Smooth muscle cell of the brain vasculature (primary cell): Measurements from ENCODE around the gene GPR107.

Experiments used
- DNase-seq: peaks from one replicate; pipeline ENCODE4 v3.0.0-alpha.2; 2012; ENCODE audit warnings: low read depth, low spot score

Gene GPR107

GRCh38 chr9:130027533-130028365 is 26.0 kb upstream of the GPR107 start:
- no peak for DNase-seq

GRCh38 chr9:130028493-130029222 is 25.0 kb upstream of the GPR107 start:
- DNase-seq, result no peak

GRCh38 chr9:130029223-130029973 is 24.3 kb upstream of the GPR107 start:
- no peak for DNase-seq

GRCh38 chr9:130030651-130031127 is 23.0 kb upstream of the GPR107 start:
- no peak for DNase-seq

DNA sequence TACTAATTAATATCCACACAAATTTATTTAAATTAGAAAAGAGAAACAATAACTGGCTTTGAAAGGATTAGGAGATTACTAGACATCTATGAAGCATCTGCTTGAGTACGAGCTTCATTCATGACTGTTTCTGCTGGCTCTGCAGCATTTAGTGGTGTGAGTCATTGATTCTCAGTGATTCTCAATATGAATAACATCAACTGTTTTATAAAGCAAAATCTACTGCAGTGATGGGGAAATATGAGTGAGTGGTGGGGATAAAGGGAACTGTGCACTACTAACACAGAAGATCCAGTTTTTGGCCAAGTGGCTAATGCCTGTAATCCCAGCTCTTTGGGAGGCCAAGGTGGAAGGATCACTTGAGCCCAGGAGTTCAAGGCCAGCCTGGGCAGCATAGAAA is 19.1 kb upstream of the GPR107 start:
- no peak for DNase-seq

DNA sequence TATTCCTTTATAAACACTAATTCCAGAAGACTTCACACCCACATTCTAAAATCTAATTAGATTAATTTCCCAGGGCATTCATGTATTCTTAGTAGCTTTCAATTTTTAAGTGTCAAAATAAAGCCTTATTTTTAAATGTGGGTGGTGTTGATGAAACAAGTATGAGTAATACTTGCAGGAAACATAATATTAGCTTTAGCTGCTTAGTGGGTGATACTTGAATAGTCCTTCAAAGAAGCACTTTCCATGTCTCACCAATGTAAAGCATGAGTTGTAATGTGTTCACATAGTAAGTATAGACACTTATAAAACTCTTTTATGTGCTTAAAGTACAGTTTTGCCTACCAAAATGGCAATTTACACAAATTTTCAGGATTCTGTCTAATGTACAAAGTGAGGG is 17.6 kb upstream of the GPR107 start:
- DNase-seq, result no peak

GRCh38 chr9:130039528-130040147 is 14.1 kb upstream of the GPR107 start:
- no peak for DNase-seq

DNA sequence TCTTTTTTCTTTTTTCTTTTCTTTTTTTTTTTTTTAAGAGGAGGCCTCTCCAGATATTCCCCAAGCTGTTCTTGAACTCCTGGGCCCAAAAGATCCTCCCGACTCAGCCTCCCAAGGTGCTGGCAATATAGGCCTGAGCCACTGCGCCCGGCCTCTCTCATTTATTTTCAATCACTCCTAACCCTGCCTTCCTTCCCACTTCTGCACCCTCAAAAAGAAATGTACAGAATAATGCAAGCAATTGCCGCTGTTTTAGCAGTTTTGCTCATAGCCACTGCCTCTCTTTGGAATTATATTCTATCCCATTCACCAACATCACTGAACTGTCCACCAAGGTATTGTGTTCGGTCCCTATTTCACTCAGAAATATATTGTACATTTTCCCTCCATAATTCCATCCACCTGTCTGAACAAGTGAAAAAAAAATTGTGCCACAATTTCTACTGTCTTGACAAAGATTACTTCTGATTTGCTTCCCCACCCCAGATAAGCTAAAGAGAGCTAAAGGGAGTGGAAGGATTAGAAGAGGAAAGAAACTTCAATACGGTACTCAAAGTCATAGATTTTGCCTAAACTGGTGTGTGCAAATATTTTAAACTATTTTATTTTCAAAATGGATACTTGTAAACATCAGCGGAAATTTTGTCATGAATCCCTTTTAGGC is 12.6 kb upstream of the GPR107 start:
- no peak for DNase-seq

GRCh38 chr9:130041648-130042405 is 11.9 kb upstream of the GPR107 start:
- DNase-seq, result no peak

DNA sequence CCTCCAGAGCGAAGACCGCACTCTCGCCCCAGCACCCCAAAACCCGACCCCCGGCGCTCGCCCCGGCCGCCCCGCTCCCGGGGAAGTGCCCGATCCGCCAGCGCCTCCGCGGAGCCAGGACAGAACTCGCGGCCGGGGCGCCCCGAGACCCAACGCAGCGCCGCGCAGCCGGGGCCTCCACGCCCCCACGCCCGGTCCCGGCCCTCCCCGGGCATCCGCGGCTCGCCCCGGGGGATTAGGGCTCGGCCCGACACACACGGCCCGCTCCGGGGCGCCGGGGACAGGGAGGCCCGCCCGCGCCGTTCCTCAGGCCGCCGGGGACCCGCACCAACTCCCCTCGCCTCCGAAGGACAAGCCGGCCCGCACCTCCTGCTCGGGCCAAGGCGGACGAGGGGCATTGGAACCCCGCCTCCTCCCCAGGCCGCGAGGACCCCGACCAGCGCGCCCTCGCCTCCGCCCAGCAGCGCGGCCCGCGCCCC is 11.3 kb upstream of the GPR107 start:
- DNase-seq, result no peak

DNA sequence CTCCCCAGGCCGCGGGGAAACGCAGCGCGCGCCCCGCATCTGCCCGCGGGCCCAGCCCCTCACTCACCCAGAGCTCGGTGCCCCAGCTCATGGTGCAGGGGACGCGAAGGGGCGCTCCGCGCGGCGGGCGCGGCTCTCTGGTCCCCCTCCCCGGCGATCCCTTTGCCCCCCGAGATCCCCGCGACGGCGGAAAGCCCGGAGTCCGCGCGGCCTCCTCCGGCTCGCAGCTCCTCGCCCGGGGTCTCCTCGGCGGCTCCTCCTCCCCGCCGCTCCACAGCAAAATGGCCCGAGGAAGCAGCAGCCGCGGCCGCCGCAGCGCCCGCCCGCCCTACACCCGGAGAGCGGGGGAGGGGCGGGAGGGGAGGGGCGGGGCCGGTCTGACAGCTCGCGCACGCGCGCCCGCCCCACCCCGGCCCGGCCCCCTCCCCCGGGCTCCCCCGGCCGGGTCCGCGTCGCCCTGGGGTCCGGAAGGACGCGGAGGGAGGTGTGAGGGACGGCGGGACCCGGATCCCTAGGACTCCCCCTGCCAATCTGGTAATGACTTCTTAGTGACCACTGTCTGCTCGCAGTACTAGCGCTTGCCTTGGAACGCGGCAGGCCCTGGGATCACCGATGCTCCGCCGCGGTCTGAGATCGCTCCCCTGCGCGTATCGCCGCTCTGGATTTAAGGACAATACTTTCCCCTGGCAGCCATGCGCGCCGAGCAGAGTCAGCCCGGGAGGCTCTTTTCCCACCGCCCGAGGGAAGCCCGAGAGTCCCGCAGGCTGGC is 10.6 kb upstream of the GPR107 start, which contains the start of gene FNBP1:
Gene FNBP1, minus strand, starts transcription at position 305 of the 769 bp plus-strand sequence. Its CDS starts 214 bp downstream, at position 91.
- peak; percentile 29 for DNase-seq

- DNase-seq, result no peak
These were observed 9.8 kb upstream of the GPR107 start for GRCh38 chr9:130043654-130044623.

GRCh38 chr9:130045725-130046450 is 7.8 kb upstream of the GPR107 start:
- no peak for DNase-seq

GRCh38 chr9:130049431-130050210 is 4.1 kb upstream of the GPR107 start:
- no peak for DNase-seq

DNA sequence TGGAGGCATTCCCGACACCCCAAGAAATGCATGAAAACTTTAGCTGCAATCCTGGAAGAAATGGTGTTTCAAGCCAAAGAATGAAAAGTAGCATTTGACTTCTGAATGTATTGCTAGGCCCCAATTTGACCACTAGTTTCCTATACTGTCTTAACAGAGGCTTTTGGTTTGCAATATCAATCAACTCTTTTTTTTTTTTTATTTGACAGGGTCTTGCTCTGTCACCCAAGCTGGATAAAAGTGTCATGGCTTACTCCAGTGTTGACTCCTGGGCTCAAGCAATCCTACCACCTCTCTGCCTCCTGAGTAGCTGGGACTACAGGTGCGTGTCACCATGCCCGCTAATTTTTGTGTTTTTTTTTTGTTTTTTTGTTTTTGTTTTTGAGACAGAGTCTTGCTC is 3.2 kb upstream of the GPR107 start:
- no peak for DNase-seq

GRCh38 chr9:130051855-130052254 is 1.9 kb upstream of the GPR107 start:
- no peak for DNase-seq

DNA sequence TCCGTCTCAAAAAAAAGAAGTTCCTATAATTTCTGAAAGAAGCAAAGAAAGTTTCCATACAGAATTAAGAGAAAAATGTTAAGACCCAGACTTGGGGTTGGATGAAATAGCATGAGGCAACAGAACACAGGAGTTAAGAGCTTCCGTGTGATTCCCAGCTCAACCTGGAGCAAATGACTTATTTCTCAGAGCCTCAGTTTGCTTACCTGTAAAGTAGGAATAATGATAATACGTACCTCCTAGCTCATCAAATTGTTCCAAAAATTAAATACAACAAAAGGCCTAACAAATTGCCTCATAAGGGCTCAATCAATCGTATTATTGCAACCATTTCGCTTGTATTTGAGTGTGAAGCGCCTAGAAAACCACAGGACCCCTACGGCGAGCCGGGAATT is 600 bp upstream of the GPR107 start:
- no peak for DNase-seq
